Upper lobe of left lung (tissue), 6 donors: ENCODE data around the gene TBC1D1. TPM values are rescaled to one million over a fixed set of nuclear protein-coding genes. Genes with fewer than 3 reads are reported as not detected.

Experiments used
- ATAC-seq, 2 donors: fragments of 200-7000 bp; cut with Tn5 transposase; one replicate each; pipeline ENCODE4 v1.9.1; 2022; ENCODE audit warnings: mild to moderate bottlenecking in 2 of 2, moderate library complexity in 2 of 2; ENCODE audit not compliant: low FRiP score in 2 of 2
- DNase-seq, 2 donors: peaks; one replicate each; pipeline ENCODE4 v3.0.0-alpha.2; 2019 to 2020
- H3K27ac ChIP-seq, 4 donors: fragments of 200-600 bp; sonication (generic); one replicate each; pipeline ENCODE4 v1.5.1; 2016 to 2019
- H3K27me3 ChIP-seq, 4 donors: fragments of 200-600 bp; sonication (generic); one replicate each; pipeline ENCODE4 v1.5.1; 2017 to 2019
- H3K36me3 ChIP-seq, 4 donors: fragments of 200-600 bp; sonication (generic); one replicate each; pipeline ENCODE4 v1.5.1; 2016 to 2019
- H3K4me1 ChIP-seq, 4 donors: fragments of 200-600 bp; sonication (generic); one replicate each; pipeline ENCODE4 v1.5.1; 2018 to 2019
- H3K4me3 ChIP-seq, 4 donors: fragments of 200-600 bp; sonication (generic); one replicate each; pipeline ENCODE4 v1.5.1; 2017 to 2019; ENCODE audit warnings: mild to moderate bottlenecking in 2 of 4, moderate library complexity in 1 of 4
- H3K9me3 ChIP-seq, 4 donors: fragments of 200-600 bp; sonication (generic); one replicate each; pipeline ENCODE4 v1.5.1; 2018 to 2019
- EP300 ChIP-seq, 4 donors: sonication (generic); formaldehyde crosslinking; IDR thresholded peaks; one replicate each; pipeline ENCODE4 v1.5.1; 2017; ENCODE audit warnings: antibody characterized with exemption in 4 of 4, control low read depth in 2 of 4
- POLR2A ChIP-seq, 4 donors: fragments of 450-650 bp; IDR thresholded peaks; one replicate each; pipeline ENCODE4 v1.5.1; 2016 to 2017; ENCODE audit warnings: antibody characterized with exemption in 4 of 4, mild to moderate bottlenecking in 2 of 4
- POLR2AphosphoS5 ChIP-seq, 2 donors: sonication (generic); formaldehyde crosslinking; IDR thresholded peaks; one replicate each; pipeline ENCODE4 v1.5.1; 2017; ENCODE audit warnings: antibody characterized with exemption in 2 of 2
- WGBS, 2 donors: methylation state at CpG; one replicate each; pipeline ENCODE4 v1.1.5; 2017 to 2018; 5-methylcytosine and 5-hydroxymethylcytosine counted together
- total RNA-seq, 6 donors: library from RNA; depleted of rRNA in 4 of 6; stranded (reverse); fragments of >200 nt in 4 of 6; gene quantifications; one replicate each; pipeline versions ENCODE4 v1.1.0 to v1.2.1, GENCODE V29; 2016 to 2021
- TF ChIP-seq, protein P1 (sequence below), 6 experiments: fragments of 450-650 bp in 4 of 6; fragments of 200-600 bp in 2 of 6; sonication (generic) in 2 of 6; IDR thresholded peaks; one replicate each; pipeline ENCODE4 v1.5.1; 2016 to 2019; ENCODE audit warnings: antibody characterized with exemption in 6 of 6
- donor health status: DM: no; HTN: no; CAD: no; lungs with moderate emphysema.
- donor health status: DM: no; HTN: yes; CAD: no; lungs with severe emphysema.

Gene TBC1D1
- total RNA-seq, 6 donors from 2014 or later: 45.1 to 68.1 (median 58.0) TPM

DNA sequence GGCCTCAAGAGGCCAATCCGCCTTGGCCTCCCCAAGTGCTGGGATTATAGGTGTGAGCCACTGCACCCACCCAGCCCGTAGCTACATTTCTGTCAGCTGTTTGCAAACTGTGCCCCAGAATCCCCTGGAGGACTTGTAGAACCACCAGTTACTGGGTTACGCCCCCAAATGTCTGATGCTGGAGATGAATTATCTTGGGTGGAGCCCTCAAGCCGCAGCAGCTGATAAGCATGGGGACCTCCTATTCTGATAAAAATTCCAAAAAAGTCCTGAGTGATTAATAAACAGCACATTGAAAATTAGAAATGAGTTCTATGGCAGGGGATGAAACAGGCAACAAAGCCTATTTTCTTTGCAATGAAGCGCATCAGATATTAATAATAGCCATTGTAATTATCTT is 174.3 kb downstream of the TBC1D1 start:
- TF ChIP-seq EP300 (IDR thresholded peaks at IDR 0.05) (no peak), POLR2AphosphoS5 (IDR thresholded peaks at IDR 0.05) (no peak), POLR2A (IDR thresholded peaks at IDR 0.05) (no peak)
- TF ChIP-seq, protein P1, sequence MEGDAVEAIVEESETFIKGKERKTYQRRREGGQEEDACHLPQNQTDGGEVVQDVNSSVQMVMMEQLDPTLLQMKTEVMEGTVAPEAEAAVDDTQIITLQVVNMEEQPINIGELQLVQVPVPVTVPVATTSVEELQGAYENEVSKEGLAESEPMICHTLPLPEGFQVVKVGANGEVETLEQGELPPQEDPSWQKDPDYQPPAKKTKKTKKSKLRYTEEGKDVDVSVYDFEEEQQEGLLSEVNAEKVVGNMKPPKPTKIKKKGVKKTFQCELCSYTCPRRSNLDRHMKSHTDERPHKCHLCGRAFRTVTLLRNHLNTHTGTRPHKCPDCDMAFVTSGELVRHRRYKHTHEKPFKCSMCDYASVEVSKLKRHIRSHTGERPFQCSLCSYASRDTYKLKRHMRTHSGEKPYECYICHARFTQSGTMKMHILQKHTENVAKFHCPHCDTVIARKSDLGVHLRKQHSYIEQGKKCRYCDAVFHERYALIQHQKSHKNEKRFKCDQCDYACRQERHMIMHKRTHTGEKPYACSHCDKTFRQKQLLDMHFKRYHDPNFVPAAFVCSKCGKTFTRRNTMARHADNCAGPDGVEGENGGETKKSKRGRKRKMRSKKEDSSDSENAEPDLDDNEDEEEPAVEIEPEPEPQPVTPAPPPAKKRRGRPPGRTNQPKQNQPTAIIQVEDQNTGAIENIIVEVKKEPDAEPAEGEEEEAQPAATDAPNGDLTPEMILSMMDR (IDR thresholded peaks at IDR 0.05): no peak
- DNase-seq: no peak
- Histone ChIP-seq H3K36me3 (peaks cover 0 to 12% (median 5%) of the 10 kb centered on the region in 4 donors), H3K27ac (no peak overlapping the region), H3K27me3 (no peaks in the 10 kb centered on the region), H3K4me1 (peaks cover 8 to 14% (median 9%) of the 10 kb centered on the region in 4 donors), H3K9me3 (no peaks in the 10 kb centered on the region), H3K4me3 (no peak overlapping the region)
- WGBS, 2 donors: 82 to 89% methylated on average over 5 of the region's 5 CpGs
- ATAC-seq: no peak

DNA sequence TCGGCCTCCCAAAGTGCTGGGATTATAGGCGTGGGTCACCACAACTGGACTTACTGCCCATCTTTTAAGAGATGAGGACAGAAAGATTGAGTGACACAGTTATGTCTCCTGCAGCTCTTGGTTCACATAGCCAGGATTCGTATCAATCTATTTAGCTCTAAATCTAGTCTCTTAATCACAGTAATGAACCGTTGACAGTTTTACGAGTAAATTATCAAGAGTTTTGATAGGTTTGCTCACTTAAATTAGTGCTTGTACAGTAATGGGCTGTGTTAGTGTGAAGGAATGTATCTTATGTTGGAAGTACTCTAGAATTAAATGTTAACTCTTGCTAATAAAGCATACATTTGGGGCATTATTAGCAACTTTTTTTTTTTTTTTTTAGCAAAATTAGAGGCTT is 175.0 kb downstream of the TBC1D1 start:
- WGBS, 2 donors: 92 to 94% methylated on average over 5 of the region's 5 CpGs
- Histone ChIP-seq H3K27me3 (no peaks in the 10 kb centered on the region), H3K4me3 (no peak overlapping the region), H3K36me3 (peaks cover 0 to 10% (median 3%) of the 10 kb centered on the region in 4 donors), H3K4me1 (peaks cover 8 to 14% (median 10%) of the 10 kb centered on the region in 4 donors), H3K27ac (no peak overlapping the region), H3K9me3 (no peaks in the 10 kb centered on the region)
- no peak for TF ChIP-seq POLR2A (IDR thresholded peaks at IDR 0.05)
- no peak for TF ChIP-seq POLR2AphosphoS5 (IDR thresholded peaks at IDR 0.05)
- TF ChIP-seq, protein P1 (IDR thresholded peaks at IDR 0.05): no peak
- no peak for TF ChIP-seq EP300 (IDR thresholded peaks at IDR 0.05)
- DNase-seq: no peak
- no peak for ATAC-seq

DNA sequence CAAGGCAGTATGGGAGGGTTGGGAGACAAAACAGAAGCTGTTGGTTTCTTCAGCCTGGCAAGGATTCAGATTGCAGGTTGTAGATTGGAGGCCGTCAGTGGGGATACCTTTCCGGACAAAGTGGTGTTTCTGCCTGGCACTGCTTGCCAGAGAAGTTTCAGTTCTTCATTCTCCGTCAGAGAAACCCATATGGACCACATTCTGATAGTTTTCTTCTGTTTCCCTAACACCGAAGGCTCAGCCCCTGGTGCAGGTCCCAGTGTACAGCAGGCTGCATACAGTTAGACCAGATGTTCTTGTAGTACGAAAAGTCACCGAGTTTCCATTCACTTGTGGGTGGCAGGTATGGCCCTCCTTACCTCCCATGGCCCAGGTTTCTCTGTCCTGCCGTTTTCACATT is 176.6 kb downstream of the TBC1D1 start:
- WGBS, 2 donors: 85 to 94% methylated on average over 7 of the region's 7 CpGs
- H3K4me1 ChIP-seq: peaks cover 10 to 22% (median 18%) of the 10 kb centered on the region in 4 donors
- H3K36me3 ChIP-seq: peaks cover 0 to 10% (median 1%) of the 10 kb centered on the region in 4 donors
- no peak overlapping the region for H3K27ac ChIP-seq
- H3K27me3 ChIP-seq: no peaks in the 10 kb centered on the region
- DNase-seq (no peak), ATAC-seq (no peak)
- TF ChIP-seq EP300 (IDR thresholded peaks at IDR 0.05) (no peak), POLR2A (IDR thresholded peaks at IDR 0.05) (no peak), POLR2AphosphoS5 (IDR thresholded peaks at IDR 0.05) (no peak)
- TF ChIP-seq, protein P1 (IDR thresholded peaks at IDR 0.05): no peak
- no peak overlapping the region for H3K4me3 ChIP-seq
- H3K9me3 ChIP-seq: no peaks in the 10 kb centered on the region

DNA sequence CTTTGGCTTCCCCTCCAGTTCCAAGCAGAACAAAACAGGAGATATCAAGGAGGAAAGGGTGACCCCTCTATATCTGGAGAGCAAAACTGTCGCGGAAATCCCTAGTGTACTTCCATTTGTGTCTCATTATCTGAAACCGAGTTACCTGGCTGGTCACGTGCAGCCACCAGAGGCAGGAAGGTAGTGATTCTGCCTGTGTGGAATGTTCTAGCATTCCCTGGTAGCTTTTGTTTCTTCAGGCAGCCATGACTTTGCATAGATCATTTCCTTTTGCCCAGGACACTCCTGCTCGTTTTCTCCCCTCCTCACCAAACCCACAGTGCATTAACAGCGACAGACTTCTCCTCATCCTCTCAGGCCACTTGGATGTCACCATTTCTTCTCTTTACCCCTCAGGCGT is 177.2 kb downstream of the TBC1D1 start:
- peaks cover 0 to 10% (median 1%) of the 10 kb centered on the region in 4 donors for H3K36me3 ChIP-seq
- DNase-seq (no peak), ATAC-seq (no peak)
- no peak for TF ChIP-seq EP300 (IDR thresholded peaks at IDR 0.05)
- no peak for TF ChIP-seq POLR2A (IDR thresholded peaks at IDR 0.05)
- TF ChIP-seq, protein P1 (IDR thresholded peaks at IDR 0.05): no peak
- TF ChIP-seq POLR2AphosphoS5 (IDR thresholded peaks at IDR 0.05): no peak
- no peak overlapping the region for H3K4me3 ChIP-seq
- H3K27me3 ChIP-seq: no peaks in the 10 kb centered on the region
- no peaks in the 10 kb centered on the region for H3K9me3 ChIP-seq
- WGBS, 2 donors: 83 to 90% methylated on average over 7 of the region's 7 CpGs
- H3K27ac ChIP-seq: no peak overlapping the region
- peaks cover 6 to 17% (median 16%) of the 10 kb centered on the region in 4 donors for H3K4me1 ChIP-seq

DNA sequence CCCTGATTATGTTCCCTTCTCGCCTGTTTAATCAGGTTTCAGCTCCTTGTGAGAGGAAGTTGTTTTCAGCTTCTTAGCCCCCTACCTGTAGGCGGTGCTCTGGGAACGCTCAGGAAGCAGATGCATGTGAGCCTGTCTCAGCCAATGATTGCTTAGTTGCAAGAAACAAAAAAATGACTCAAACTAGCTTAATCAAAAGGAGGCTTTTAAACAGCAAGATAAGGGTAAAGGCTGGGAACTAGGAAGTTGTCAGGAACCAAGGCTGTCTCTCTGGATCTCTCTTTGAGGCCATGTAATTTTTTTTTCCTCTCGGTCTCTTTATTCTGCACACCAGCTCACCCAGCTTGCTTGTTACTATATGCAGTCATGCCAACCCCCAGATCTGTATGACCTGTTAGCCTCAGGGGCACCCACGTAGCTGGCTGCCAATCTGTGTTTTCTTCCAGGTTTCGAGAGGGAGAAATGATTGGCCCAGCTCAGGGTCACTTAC is 178.4 kb downstream of the TBC1D1 start:
- H3K4me1 ChIP-seq: peaks cover 10 to 23% (median 17%) of the 10 kb centered on the region in 4 donors
- H3K27me3 ChIP-seq: no peaks in the 10 kb centered on the region
- H3K4me3 ChIP-seq: no peak overlapping the region
- DNase-seq (peak in 1 of 2 donors; percentile 48), ATAC-seq (peak in 1 of 2 donors; percentile 50)
- TF ChIP-seq EP300 (IDR thresholded peaks at IDR 0.05): no peak
- TF ChIP-seq POLR2AphosphoS5 (IDR thresholded peaks at IDR 0.05): no peak
- no peak for TF ChIP-seq POLR2A (IDR thresholded peaks at IDR 0.05)
- TF ChIP-seq, protein P1 (IDR thresholded peaks at IDR 0.05): peak in 2 of 6 experiments; percentile 49 to 54
- H3K27ac ChIP-seq: no peak overlapping the region
- no peaks in the 10 kb centered on the region for H3K9me3 ChIP-seq
- WGBS, 2 donors: 54 to 66% methylated on average over 6 of the region's 6 CpGs
- peaks cover 0 to 10% (median 1%) of the 10 kb centered on the region in 4 donors for H3K36me3 ChIP-seq
